Epidermal melanocyte (primary cell): ENCODE data around the gene SNAI1.
A peak's percentile ranks its signal among the peaks of the same experiment; 100 is the strongest.
"Not testable (repeated sequence)": the region's sequence is repeated elsewhere in the genome, so short reads cannot be mapped to it uniquely, and the experiment has no call there.

Experiments
- DNase-seq: peaks from one replicate; pipeline ENCODE4 v3.0.0; 2011; ENCODE audit warnings: low spot score; ENCODE audit not compliant: insufficient read length

Gene SNAI1

GRCh38 chr20:49982346-49983122 is at the start of gene SNAI1:
Gene SNAI1, plus strand, starts transcription at chr20:49982980. Its CDS starts 80 bp downstream, at chr20:49983060.
- peak; percentile 90 for DNase-seq

- no peak for DNase-seq
These were observed 47.0 kb upstream of the SNAI1 start for GRCh38 chr20:49935746-49936152.

GRCh38 chr20:49936153-49937026 is 46.4 kb upstream of the SNAI1 start, which contains the start of gene RNF114:
Gene RNF114, plus strand, starts transcription at chr20:49936397. Its CDS starts 16 bp downstream, at chr20:49936413.
- DNase-seq = peak; percentile 77

- peak; percentile 30 for DNase-seq
These were observed 45.5 kb upstream of the SNAI1 start for GRCh38 chr20:49937027-49937929.

- no peak for DNase-seq
These were observed 44.3 kb upstream of the SNAI1 start for GRCh38 chr20:49938173-49939163.

- DNase-seq = no peak
These were observed 41.3 kb upstream of the SNAI1 start for GRCh38 chr20:49941456-49941855.

- DNase-seq = no peak
These were observed 40.5 kb upstream of the SNAI1 start for GRCh38 chr20:49942303-49942702.

GRCh38 chr20:49942942-49943341 is 39.8 kb upstream of the SNAI1 start:
- DNase-seq = no peak

- DNase-seq = no peak
These were observed 37.5 kb upstream of the SNAI1 start for GRCh38 chr20:49945306-49945700.

GRCh38 chr20:49945701-49946477 is 36.9 kb upstream of the SNAI1 start:
- DNase-seq = no peak

GRCh38 chr20:49948178-49948577 is 34.6 kb upstream of the SNAI1 start:
- no peak for DNase-seq

- no peak for DNase-seq
These were observed 33.8 kb upstream of the SNAI1 start for GRCh38 chr20:49948809-49949507.

GRCh38 chr20:49951151-49951550 is 31.6 kb upstream of the SNAI1 start:
- no peak for DNase-seq

- DNase-seq = no peak
These were observed 27.6 kb upstream of the SNAI1 start for GRCh38 chr20:49955167-49955566.

GRCh38 chr20:49955830-49956396 is 26.9 kb upstream of the SNAI1 start:
- not testable (repeated sequence) for DNase-seq

GRCh38 chr20:49956689-49957088 is 26.1 kb upstream of the SNAI1 start:
- no peak for DNase-seq

GRCh38 chr20:49957089-49957938 is 25.5 kb upstream of the SNAI1 start:
- DNase-seq = not testable (repeated sequence)
